Fibroblast of skin of left biceps (primary cell): ENCODE measurements around the gene C11orf52.
A peak's percentile ranks its signal among the peaks of the same experiment; 100 is the strongest.
"Not testable (repeated sequence)": the region's sequence is repeated elsewhere in the genome, so short reads cannot be mapped to it uniquely, and the experiment has no call there.

Source experiments
- DNase-seq, 2 experiments: peaks; one replicate each; pipeline ENCODE4 v3.0.0-alpha.2; 2013; ENCODE audit warnings: low read depth in 2 of 2

Gene C11orf52

GRCh38 chr11:111913031-111913861 lies 5.5 kb upstream of the C11orf52 start:
- DNase-seq, result no peak

GRCh38 chr11:111913997-111914396 lies 4.7 kb upstream of the C11orf52 start:
- peak in 1 of 2 experiments; percentile 40 for DNase-seq

GRCh38 chr11:111916768-111917167 lies 1.9 kb upstream of the C11orf52 start:
- DNase-seq, result no peak

- no peak for DNase-seq
These were observed 1.4 kb upstream of the C11orf52 start for GRCh38 chr11:111917312-111917711.

- no peak for DNase-seq
These were observed 925 bp upstream of the C11orf52 start for GRCh38 chr11:111917788-111918187.

GRCh38 chr11:111920908-111921307 lies 2.2 kb downstream of the C11orf52 start:
- DNase-seq, result no peak

GRCh38 chr11:111921541-111922230 lies 3.0 kb downstream of the C11orf52 start:
- no peak for DNase-seq

- peak; percentile 71 to 79 for DNase-seq
These were observed 4.1 kb downstream of the C11orf52 start for GRCh38 chr11:111922803-111923202.

- peak in 1 of 2 experiments; percentile 31 for DNase-seq
These were observed 4.7 kb downstream of the C11orf52 start for GRCh38 chr11:111923351-111923788.

- DNase-seq, result no peak
These were observed 5.2 kb downstream of the C11orf52 start for GRCh38 chr11:111923951-111924350.

GRCh38 chr11:111925953-111926352 lies 7.2 kb downstream of the C11orf52 start:
- DNase-seq, result no peak

GRCh38 chr11:111926505-111927391 lies 8.0 kb downstream of the C11orf52 start:
- DNase-seq, result peak; percentile 93 to 94

GRCh38 chr11:111930472-111930871 lies 11.8 kb downstream of the C11orf52 start:
- no peak for DNase-seq

GRCh38 chr11:111932611-111932950 lies 13.9 kb downstream of the C11orf52 start:
- no peak for DNase-seq

- DNase-seq, result not testable (repeated sequence)
These were observed 14.5 kb downstream of the C11orf52 start for GRCh38 chr11:111933176-111933575.

GRCh38 chr11:111933872-111934271 lies 15.2 kb downstream of the C11orf52 start:
- no peak for DNase-seq

- DNase-seq, result no peak
These were observed 15.6 kb downstream of the C11orf52 start for GRCh38 chr11:111934306-111934705.

- DNase-seq, result no peak
These were observed 16.8 kb downstream of the C11orf52 start for GRCh38 chr11:111935317-111936039.

- no peak for DNase-seq
These were observed 17.4 kb downstream of the C11orf52 start for GRCh38 chr11:111936040-111936540.

GRCh38 chr11:111937461-111937769 lies 18.7 kb downstream of the C11orf52 start:
- no peak for DNase-seq

- DNase-seq, result no peak
These were observed 19.1 kb downstream of the C11orf52 start for GRCh38 chr11:111937844-111938243.
